DMS 273 treated with DMSO at 0.1 percent for 48 hours (cell line): ENCODE results near the gene LAMA5.

Source experiments
- DNase-seq: peaks from one replicate; lab custom pipeline; 2025; lab: John Stamatoyannopoulos, UW

The LAMA5 gene

GRCh38 chr20:62312662-62312977, 54.5 kb downstream of the LAMA5 start:
- DNase-seq: no peak

DNA sequence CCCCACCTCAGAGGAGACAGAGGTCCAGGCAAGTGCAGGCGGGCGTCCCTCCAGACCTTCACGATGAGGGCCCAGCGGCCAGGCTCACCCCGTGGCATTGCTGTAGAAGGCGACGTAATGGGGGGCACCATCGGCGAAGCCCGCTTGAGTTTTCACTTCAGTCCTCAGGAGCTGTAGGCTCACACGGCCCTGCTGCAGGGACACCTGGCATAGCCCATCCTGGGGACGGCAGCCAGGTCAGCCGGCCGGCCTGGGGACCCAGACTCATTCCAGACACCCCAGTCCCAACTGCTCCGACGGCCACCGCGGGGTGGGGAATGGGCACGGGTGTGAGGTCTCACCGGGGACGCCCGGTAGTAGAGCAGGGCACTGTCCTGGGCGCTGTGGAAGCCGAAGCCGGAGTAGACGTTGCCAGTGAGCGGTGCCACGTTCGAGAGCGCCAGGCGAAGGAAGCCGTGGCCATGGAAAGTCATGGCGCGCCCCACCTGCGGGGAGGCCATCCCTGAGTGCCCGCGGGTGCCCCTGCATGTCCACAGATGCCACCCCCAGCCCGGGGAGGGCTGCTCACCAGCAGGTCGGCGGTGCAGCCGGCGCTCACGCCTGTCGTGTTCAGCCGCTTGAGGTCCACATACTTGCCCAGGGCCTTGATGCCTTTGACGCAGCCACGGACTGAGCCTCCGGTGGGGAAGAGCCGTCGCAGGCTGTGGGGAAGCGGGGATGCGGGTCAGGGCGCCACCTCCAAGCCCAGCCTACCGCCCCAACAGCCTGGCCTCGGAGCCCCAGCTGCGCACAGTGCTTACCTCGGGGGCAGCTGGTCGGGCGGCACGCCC, 55.1 kb downstream of the LAMA5 start:
- no peak for DNase-seq

- no peak for DNase-seq
Observed at GRCh38 chr20:62311150-62311549, 56.0 kb downstream of the LAMA5 start.

DNA sequence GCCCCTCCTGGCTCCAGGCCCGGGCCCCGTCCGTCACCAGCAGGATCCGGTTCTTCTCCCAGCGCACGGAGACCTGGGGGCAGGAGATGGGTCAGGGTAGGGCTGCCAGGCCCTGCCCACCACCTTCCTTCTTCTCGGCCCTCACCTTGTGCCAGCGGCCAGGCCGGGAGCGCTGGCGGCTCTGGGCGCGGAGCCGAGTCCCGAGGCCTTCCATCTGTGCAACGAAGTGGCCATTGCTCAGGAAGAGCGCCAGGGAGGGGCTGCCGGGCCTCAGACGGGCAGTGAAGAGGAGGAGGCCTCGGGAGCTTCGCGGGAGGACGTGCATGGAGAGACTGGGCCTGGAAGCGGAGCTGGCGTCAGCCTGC, 56.4 kb downstream of the LAMA5 start:
- DNase-seq: no peak

DNA sequence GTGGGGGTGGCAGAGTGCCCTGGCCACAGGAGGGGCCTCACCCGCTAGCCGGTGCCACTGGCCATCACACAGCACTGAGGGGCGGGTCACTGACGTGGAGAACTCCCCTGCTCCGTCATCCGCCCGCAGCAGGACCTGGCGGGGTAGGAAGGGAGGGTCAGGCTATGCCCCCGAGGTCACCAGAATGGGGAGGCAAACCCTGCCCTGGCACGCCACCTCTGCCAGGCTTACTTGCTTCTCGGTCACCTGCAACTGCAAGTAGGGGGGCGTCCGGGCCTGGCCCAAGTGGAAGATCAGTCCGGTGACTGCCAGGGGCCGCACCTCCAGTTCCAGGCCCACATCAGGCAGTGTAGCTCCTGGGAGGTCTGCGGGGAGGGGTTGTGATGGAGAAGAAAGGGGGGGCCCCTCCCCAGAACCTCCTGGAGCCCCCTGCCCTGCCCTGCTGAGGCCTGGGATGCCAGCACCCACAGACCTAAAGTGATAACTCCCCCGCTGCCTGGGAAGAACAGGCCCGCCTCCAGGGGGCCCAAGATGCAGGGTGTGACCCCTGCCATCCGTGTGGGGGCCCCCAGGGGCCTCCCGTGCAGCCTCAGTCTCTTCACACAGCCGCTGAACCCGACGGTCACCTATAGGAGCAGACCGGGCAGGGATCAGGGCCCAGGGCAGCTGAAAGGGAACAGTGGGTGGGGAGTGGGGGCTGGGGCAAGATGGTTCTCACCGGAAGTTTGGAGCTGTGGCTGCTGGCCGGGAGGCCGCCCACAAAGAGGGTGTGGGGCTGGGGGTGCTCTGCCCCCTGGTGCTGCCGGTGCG, 57.0 kb downstream of the LAMA5 start:
- DNase-seq: no peak

GRCh38 chr20:62309198-62309944, 57.7 kb downstream of the LAMA5 start:
- DNase-seq: no peak

DNA sequence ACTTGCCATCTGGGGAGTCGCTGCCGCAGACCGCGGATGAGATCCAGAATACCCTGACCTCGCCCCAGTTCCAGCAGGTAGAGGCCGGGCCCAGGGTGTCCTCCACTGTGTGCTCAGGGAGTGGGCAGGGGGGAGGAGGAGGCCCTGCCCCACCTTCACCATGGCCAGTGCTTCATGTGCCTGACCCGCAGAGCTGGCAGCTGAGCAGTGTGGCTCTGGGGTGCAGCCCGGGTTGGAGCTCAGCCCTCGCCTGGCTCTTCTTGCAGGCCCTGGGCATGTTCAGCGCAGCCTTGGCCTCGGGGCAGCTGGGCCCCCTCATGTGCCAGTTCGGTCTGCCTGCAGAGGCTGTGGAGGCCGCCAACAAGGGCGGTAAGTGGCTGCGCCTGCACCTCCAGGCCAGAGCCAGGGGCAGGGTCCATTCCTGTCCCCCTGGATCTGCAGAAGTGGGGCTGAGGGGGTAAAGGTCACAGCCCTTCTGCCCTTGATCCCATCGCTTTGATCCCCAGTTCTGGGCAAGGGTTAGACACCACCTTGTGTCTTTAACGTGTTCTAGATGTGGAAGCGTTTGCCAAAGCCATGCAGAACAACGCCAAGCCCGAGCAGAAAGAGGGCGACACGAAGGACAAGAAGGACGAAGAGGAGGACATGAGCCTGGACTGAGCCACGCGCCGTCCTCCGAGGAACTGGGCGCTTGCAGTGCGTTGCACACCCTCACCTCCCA, 58.9 kb downstream of the LAMA5 start:
- DNase-seq: no peak

DNA sequence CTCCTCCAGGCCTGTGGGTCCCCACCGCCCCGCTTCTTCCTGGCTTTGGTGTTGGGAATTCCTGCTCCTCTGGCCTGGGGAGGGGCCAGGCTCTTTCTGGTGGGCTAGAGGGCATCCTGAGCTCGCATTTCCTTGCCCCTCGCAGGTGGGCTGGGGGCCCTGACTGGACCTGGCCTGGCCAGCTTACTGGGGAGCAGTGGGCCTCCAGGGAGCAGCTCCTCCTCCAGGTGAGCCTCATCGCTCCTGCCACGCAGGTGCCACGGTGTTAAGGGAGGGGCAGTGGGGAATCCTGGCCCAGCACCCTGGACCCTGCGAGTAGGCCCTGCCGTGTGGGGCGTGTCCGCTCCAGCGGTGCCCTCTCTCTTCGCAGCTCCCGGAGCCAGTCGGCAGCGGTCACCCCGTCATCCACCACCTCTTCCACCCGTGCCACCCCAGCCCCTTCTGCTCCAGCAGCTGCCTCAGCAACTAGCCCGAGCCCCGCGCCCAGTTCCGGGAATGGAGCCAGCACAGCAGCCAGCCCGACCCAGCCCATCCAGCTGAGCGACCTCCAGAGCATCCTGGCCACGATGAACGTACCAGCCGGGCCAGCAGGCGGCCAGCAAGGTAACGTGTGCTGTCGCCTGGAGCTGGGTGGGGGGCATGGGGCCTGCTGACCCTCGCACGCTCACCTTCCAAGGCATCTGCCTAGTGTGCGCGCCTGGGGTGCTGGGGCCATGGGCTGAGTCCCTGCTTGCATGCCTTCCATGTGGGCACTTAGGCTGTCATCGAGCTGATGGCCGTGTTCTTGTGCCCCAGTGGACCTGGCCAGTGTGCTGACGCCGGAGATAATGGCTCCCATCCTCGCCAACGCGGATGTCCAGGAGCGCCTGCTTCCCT, 59.6 kb downstream of the LAMA5 start:
- DNase-seq: no peak

- DNase-seq: no peak
Observed at GRCh38 chr20:62306414-62307187, 60.5 kb downstream of the LAMA5 start.

DNA sequence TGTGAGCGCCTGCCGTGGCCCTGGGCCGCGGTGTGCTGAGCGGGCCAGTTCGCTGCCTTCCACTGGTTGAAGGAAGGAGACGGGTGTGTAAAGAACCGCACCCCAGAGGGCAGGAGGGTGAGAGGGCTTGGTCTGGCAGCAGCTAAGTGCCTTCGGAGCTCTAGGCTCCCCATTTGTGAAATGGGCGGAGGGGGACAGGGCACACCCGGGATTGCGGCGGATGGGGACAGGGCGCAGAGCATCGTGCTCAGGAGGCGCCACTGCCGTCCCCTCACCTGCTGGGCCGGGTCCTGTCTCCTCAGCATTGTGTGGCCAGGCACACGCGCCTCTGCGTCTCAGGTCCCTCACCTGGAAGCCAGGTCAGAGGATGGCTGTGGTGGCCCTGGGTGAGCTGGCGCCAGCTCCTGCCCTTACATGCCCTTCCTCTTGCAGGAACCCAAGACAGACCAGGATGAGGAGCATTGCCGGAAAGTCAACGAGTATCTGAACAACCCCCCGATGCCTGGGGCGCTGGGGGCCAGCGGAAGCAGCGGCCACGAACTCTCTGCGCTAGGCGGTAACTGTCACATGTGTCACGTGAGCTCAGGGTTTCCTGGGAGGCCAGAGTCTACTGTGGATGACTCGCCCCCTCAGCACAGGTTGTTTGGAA, 61.2 kb downstream of the LAMA5 start:
- DNase-seq: no peak

- DNase-seq: no peak
Observed at GRCh38 chr20:62305149-62305764, 61.9 kb downstream of the LAMA5 start.

GRCh38 chr20:62304331-62305148, 62.6 kb downstream of the LAMA5 start:
- no peak for DNase-seq

GRCh38 chr20:62303340-62304226, 63.5 kb downstream of the LAMA5 start:
- DNase-seq: no peak

GRCh38 chr20:62303062-62303339, 64.1 kb downstream of the LAMA5 start:
- no peak for DNase-seq

DNA sequence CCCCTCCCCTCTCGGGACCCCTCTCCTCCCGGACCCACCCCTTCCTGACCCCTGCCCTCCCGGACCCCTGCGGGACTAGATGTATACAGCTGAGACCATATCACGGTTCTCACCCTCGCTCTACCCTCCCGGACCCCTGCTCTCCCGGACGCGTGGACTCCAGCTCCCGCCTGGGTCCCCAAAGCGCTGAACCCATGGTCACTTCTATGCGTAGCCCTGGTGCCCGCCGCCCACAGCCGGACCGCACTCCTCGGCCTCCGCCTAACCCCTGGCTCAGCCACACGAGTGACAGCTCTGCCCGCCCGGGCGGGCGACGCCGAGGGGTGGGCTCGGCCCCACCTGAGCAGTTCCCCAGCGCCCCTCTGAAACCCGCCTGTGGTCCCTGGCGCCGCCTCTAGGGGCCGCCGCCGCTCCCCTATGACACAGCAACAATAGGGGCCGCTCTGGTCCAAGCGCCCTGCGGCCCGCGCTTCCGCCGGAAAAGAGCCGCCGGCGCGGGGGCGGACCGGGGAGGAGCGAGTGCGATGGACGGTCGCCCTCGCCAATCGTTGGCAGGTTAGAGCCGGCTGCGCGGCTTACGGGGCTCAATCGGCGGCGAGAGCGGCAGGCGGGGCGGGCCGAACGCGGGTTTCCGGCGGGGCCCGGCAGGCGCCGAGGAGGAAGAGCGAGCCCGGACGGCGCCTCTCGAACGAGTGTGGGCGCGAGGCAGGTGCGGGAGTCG, 64.6 kb downstream of the LAMA5 start, which contains the start of gene ADRM1:
TSS of gene ADRM1 (plus strand) at position 657 of the 721 bp plus-strand sequence. CDS start 572 bp downstream, outside the sequence.
- DNase-seq: peak; percentile 89

DNA sequence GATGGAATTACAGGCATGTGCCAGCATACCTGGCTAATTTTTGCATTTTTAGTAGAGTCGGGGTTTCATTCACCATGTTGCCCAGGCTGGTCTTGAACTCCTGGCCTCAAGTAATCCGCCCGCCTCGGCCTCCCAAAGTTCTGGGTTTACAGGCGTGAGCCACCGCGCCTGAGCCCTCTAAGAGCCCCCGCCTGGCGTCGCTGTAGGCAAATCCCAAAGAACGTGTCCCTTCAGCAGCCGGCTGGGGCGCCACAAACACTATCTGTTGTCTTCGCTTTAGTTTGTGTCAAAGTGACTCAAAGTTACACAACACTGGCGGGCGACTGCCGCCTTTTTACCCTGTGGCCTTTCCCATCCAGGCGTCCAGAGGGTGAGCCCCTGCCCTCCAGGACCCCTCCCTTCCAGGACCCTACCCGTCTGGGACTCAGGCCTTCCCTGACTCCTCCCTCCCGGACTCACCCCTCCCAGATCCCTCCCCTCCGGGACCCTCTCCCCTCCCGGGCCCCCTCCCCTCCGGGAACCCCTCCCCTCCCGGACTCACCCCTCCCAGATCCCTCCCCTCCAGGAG, 65.3 kb downstream of the LAMA5 start:
- DNase-seq: peak; percentile 82
